ENCODE data around the gene ASAP2.

ASAP2 gene

GRCh38 chr2:9359463-9359862 lies 152.9 kb downstream of the ASAP2 start:
- DNase-seq: no peak

GRCh38 chr2:9360110-9360509 lies 153.5 kb downstream of the ASAP2 start:
- no peak for DNase-seq

- no peak for DNase-seq
Measured at GRCh38 chr2:9360701-9361100, 154.1 kb downstream of the ASAP2 start.

GRCh38 chr2:9364373-9364772 lies 157.8 kb downstream of the ASAP2 start:
- DNase-seq: no peak

- DNase-seq: no peak
Measured at GRCh38 chr2:9364791-9365497, 158.3 kb downstream of the ASAP2 start.

GRCh38 chr2:9365498-9366019 lies 158.9 kb downstream of the ASAP2 start:
- DNase-seq: no peak

GRCh38 chr2:9366026-9366425 lies 159.4 kb downstream of the ASAP2 start:
- DNase-seq: no peak

- DNase-seq: no peak
Measured at GRCh38 chr2:9370746-9371145, 164.1 kb downstream of the ASAP2 start.

- DNase-seq: no peak
Measured at GRCh38 chr2:9373047-9373446, 166.4 kb downstream of the ASAP2 start.

- no peak for DNase-seq
Measured at GRCh38 chr2:9373476-9373875, 166.9 kb downstream of the ASAP2 start.

GRCh38 chr2:9374071-9374730 lies 167.6 kb downstream of the ASAP2 start:
- no peak for DNase-seq

- DNase-seq: no peak
Measured at GRCh38 chr2:9375857-9376428, 169.3 kb downstream of the ASAP2 start.

- no peak for DNase-seq
Measured at GRCh38 chr2:9377461-9378097, 171.0 kb downstream of the ASAP2 start.

GRCh38 chr2:9378433-9379390 lies 172.1 kb downstream of the ASAP2 start:
- no peak for DNase-seq

- no peak for DNase-seq
Measured at GRCh38 chr2:9379391-9379755, 172.8 kb downstream of the ASAP2 start.

- DNase-seq: no peak
Measured at GRCh38 chr2:9380702-9381628, 174.4 kb downstream of the ASAP2 start.

GRCh38 chr2:9382604-9383235 lies 176.1 kb downstream of the ASAP2 start:
- DNase-seq: no peak

- no peak for DNase-seq
Measured at GRCh38 chr2:9384521-9384920, 177.9 kb downstream of the ASAP2 start.

GRCh38 chr2:9385841-9386240 lies 179.2 kb downstream of the ASAP2 start:
- no peak for DNase-seq

GRCh38 chr2:9388199-9388681 lies 181.6 kb downstream of the ASAP2 start:
- DNase-seq: no peak

All from RPMI8226 (cell line).